Mammary epithelial cell (primary cell): ENCODE results near the gene TBX5.

Experiments used
- EZH2 ChIP-seq: IDR thresholded peaks from 2 replicates; pipeline ENCODE4 v1.6.1; 2012; ENCODE audit warnings: low read length, inconsistent platforms, borderline replicate concordance
- TF ChIP-seq, protein P1 (sequence below), 2 donors: IDR thresholded peaks in 1 of 2; conservative IDR thresholded peaks in 1 of 2; 2 replicates each; pipeline ENCODE4 v1.5.1; 2011 to 2012; ENCODE audit warnings: inconsistent platforms in 2 of 2, low read length in 2 of 2, mild to moderate bottlenecking in 2 of 2, control low read depth in 1 of 2, low read depth in 1 of 2; ENCODE audit not compliant: insufficient read depth in 1 of 2; ENCODE audit errors: extremely low read depth in 1 of 2

DNA sequence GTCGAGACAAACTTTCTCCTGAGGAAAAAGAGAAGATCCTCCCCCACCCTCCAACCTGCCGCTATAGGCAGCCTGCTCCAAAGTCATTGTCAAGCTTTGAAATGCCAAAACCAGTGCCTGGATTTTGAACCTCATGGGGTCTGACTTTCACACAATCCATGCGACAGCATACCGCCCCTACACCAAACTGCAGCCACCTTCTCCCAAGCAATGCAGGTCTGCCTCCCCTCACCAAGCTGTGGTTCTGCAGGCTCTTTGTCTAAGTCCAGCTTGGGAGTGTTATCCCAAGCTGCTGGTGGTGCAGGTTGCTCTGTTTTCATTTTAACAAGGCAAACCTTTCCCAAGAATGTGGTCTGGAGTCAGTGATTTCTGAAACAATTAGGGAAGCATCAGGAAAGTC is 12.4 kb downstream of the TBX5 start:
- TF ChIP-seq, protein P1, sequence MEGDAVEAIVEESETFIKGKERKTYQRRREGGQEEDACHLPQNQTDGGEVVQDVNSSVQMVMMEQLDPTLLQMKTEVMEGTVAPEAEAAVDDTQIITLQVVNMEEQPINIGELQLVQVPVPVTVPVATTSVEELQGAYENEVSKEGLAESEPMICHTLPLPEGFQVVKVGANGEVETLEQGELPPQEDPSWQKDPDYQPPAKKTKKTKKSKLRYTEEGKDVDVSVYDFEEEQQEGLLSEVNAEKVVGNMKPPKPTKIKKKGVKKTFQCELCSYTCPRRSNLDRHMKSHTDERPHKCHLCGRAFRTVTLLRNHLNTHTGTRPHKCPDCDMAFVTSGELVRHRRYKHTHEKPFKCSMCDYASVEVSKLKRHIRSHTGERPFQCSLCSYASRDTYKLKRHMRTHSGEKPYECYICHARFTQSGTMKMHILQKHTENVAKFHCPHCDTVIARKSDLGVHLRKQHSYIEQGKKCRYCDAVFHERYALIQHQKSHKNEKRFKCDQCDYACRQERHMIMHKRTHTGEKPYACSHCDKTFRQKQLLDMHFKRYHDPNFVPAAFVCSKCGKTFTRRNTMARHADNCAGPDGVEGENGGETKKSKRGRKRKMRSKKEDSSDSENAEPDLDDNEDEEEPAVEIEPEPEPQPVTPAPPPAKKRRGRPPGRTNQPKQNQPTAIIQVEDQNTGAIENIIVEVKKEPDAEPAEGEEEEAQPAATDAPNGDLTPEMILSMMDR (conservative IDR thresholded peaks at IDR 0.05 in 1 of 2, IDR thresholded peaks at IDR 0.05 in 1 of 2; ENCODE audit: extremely low read depth in 1 of 2, insufficient read depth in 1 of 2, low read depth in 1 of 2, low read length in 2 of 2) = no peak
- TF ChIP-seq EZH2 = no peak
